ENCODE data around the gene RBM23. TPM values are rescaled to one million over a fixed set of nuclear protein-coding genes. Genes with fewer than 3 reads are reported as not detected.

Gene RBM23
- total and polyA plus RNA-seq, 2 of the 8 experiments (the other 6 are each of a cell fraction or from before 2014, with no cell fraction given), result 41.2 to 43.3 TPM

DNA sequence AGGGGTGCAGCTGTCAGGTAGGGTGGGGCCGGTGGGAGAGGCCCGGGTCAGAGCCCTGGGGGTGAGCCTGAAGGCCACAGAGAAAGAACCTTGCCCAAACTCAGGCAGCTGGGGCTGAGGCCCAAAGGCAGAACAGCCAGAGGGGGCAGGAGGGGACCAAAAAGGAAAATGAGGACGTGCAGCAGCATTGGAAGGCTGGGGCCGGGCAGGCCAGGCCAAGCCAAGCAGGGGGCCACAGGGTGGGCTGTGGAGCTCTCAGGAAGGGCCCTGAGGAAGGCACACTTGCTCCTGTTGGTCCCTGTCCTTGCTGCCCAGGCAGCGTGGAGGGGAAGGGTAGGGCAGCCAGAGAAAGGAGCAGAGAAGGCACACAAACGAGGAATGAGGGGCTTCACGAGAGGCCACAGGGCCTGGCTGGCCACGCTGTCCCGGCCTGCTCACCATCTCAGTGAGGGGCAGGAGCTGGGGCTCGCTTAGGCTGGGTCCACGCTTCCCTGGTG is 72.1 kb downstream of the RBM23 start:
- 76% methylated on average over 6 of the region's 11 CpGs; no CpG with 5 or more reads in 1 of the 2 experiments for WGBS, 2 experiments (ENCODE audit: extremely low coverage in 1 of 2, insufficient coverage in 1 of 2, insufficient read length in 1 of 2, insufficient replicate concordance in 2 of 2, low coverage in 1 of 2, low lambda C conversion rate in 2 of 2, missing lambda C conversion rate in 1 of 2)
- Histone ChIP-seq H3K23ac (ENCODE audit: insufficient read length) (no peak overlapping the region), H3K4ac (replicated peaks; ENCODE audit: insufficient read length, low read depth, low read length) (no peak overlapping the region), H3K27me3 (replicated peaks in 1 of 4; ENCODE audit: control insufficient read depth in 3 of 4, extremely low read depth in 1 of 4, insufficient read depth in 3 of 4, low read length in 3 of 4) (no peaks in the 10 kb centered on the region), H3K18ac (ENCODE audit: extremely low read depth, low read length) (no peak overlapping the region; the same call in 1 of the 2 replicates), H3K4me3 (ENCODE audit: extremely low read depth in 1 of 4, insufficient read depth in 2 of 4, low read depth in 3 of 4, low read length in 4 of 4) (no peak overlapping the region), H3K27ac (ENCODE audit: low read depth, low read length) (no peak overlapping the region), H3K56ac (replicated peaks; ENCODE audit: insufficient read length, low read depth, low read length) (no peak overlapping the region), H2BK5ac (ENCODE audit: low read depth, low read length) (no peak overlapping the region), H3K9me3 (ENCODE audit: insufficient read depth in 2 of 2, low read depth in 1 of 2, low read length in 1 of 2) (no peaks in the 10 kb centered on the region), H2BK12ac (ENCODE audit: low read depth, low read length) (0 out of 2 replicates have a peak overlapping the region, but pooled peaks have one; percentile 9), H3K36me3 (ENCODE audit: control insufficient read depth in 2 of 4, insufficient read depth in 4 of 4, low read length in 3 of 4) (peaks cover 4 to 39% (median 25%) of the 10 kb centered on the region in 4 experiments; a peak in 7 of 8 replicates), H3K79me2 (ENCODE audit: control insufficient read depth in 1 of 2, insufficient read depth in 2 of 2, low read length in 2 of 2) (no peaks in the 10 kb centered on the region), H2AFZ (ENCODE audit: low read length) (no peak overlapping the region), H4K20me1 (replicated peaks in 1 of 2; ENCODE audit: control insufficient read depth in 1 of 2, insufficient read depth in 2 of 2, low read length in 2 of 2) (peaks cover 0 to 2% of the 10 kb centered on the region in 2 experiments), H3K79me1 (ENCODE audit: low read depth, low read length) (no peaks in the 10 kb centered on the region), H4K5ac (ENCODE audit: insufficient read length, low read depth, low read length) (no peak overlapping the region), H4K91ac (replicated peaks; ENCODE audit: insufficient read length, low read length) (peak overlapping the region; percentile 44), H3K23me2 (ENCODE audit: low read depth, low read length) (no peaks in the 10 kb centered on the region), H3K9ac (replicated peaks in 1 of 4; ENCODE audit: extremely low read depth in 1 of 4, low read depth in 3 of 4, low read length in 3 of 4) (no peak overlapping the region; a peak in 1 of 7 replicates), H3K14ac (ENCODE audit: insufficient read length) (no peak overlapping the region), H2BK15ac (ENCODE audit: low read length) (0 out of 2 replicates have a peak overlapping the region, but pooled peaks have one; percentile 81), H2BK120ac (replicated peaks; ENCODE audit: low read depth, low read length) (no peak overlapping the region), H3K4me1 (replicated peaks in 1 of 4; ENCODE audit: control insufficient read depth in 3 of 4, insufficient read depth in 4 of 4, low read length in 3 of 4) (peaks cover 4 to 20% (median 10%) of the 10 kb centered on the region in 4 experiments), H4K8ac (ENCODE audit: extremely low read depth, insufficient read depth, low read length) (0 out of 2 replicates have a peak overlapping the region, but pooled peaks have one; percentile 42), H2AK5ac (ENCODE audit: low read depth, low read length) (no peak overlapping the region), H3K4me2 (ENCODE audit: insufficient read depth in 1 of 2, low read depth in 2 of 2, low read length in 2 of 2) (no peak overlapping the region), H2BK20ac (ENCODE audit: low read length) (no peak overlapping the region)
- FAIRE-seq (no peak), DNase-seq (ENCODE audit: low read depth in 1 of 2, low spot score in 2 of 2) (no peak)
- ChIA-PET POLR2A (ENCODE audit: partially characterized antibody) (interaction anchor here (2.7 to 13.9 kb wide), 2 partner anchors 13 to 25 kb away, joined by 9 to 203 read pairs; partner anchors contain the start of genes MMP14 and MRPL52), CTCF (ENCODE audit: partially characterized antibody) (interaction anchor here (1.0 to 56.0 kb wide), 4 partner anchors 9 to 277 kb away, joined by 3 to 1562 read pairs (median 6); partner anchors contain the start of genes MMP14, MRPL52 and SLC7A7)
- TF ChIP-seq, protein P1, sequence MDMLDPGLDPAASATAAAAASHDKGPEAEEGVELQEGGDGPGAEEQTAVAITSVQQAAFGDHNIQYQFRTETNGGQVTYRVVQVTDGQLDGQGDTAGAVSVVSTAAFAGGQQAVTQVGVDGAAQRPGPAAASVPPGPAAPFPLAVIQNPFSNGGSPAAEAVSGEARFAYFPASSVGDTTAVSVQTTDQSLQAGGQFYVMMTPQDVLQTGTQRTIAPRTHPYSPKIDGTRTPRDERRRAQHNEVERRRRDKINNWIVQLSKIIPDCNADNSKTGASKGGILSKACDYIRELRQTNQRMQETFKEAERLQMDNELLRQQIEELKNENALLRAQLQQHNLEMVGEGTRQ (IDR thresholded peaks at IDR 0.05; ENCODE audit: low read length), result no peak
